Endodermal cell (in vitro differentiated cells): ENCODE measurements around the gene IFNLR1. TPM values are rescaled to one million over a fixed set of nuclear protein-coding genes. Genes with fewer than 3 reads are reported as not detected.

Experiments
- DNase-seq: peaks from one replicate; pipeline ENCODE4 v3.0.0-alpha.2; 2017
- H3K27ac ChIP-seq: 2 replicates; pipeline ENCODE4 v1.5.1; 2013; ENCODE audit warnings: mild to moderate bottlenecking, low read depth, low read length, moderate library complexity
- H3K27me3 ChIP-seq: 2 replicates; pipeline ENCODE4 v1.6.1; 2013; ENCODE audit warnings: mild to moderate bottlenecking, low read length, moderate library complexity; ENCODE audit not compliant: insufficient read depth, control insufficient read depth, poor library complexity, severe bottlenecking
- H3K36me3 ChIP-seq: 2 replicates; pipeline ENCODE4 v1.7.0; 2013; ENCODE audit warnings: mild to moderate bottlenecking, low read length, moderate library complexity; ENCODE audit not compliant: control insufficient read depth, insufficient read depth
- H3K4me1 ChIP-seq: one replicate; pipeline ENCODE4 v1.7.0; 2013; ENCODE audit warnings: low read length; ENCODE audit not compliant: control insufficient read depth, insufficient read depth
- H3K4me3 ChIP-seq: 2 replicates; pipeline ENCODE4 v1.5.1; 2013; ENCODE audit warnings: mild to moderate bottlenecking, low read length, moderate library complexity
- H3K9ac ChIP-seq: 2 replicates; pipeline ENCODE4 v1.6.1; 2013; ENCODE audit warnings: mild to moderate bottlenecking, low read length, moderate library complexity; ENCODE audit not compliant: poor library complexity, severe bottlenecking; ENCODE audit errors: extremely low read depth
- H3K9me3 ChIP-seq: 2 replicates; pipeline ENCODE4 v1.6.1; 2013; ENCODE audit warnings: mild to moderate bottlenecking, low read length, moderate library complexity; ENCODE audit not compliant: control insufficient read depth
- H3K27ac Mint-ChIP-seq: 2 replicates; pipeline ENCODE4 v1.8.0; 2020; ENCODE audit warnings: mixed read lengths
- H3K27me3 Mint-ChIP-seq: 2 replicates; pipeline ENCODE4 v1.8.0; 2021; ENCODE audit warnings: mild to moderate bottlenecking, mixed read lengths; ENCODE audit not compliant: insufficient read depth
- H3K36me3 Mint-ChIP-seq: 2 replicates; pipeline ENCODE4 v1.8.0; 2020; ENCODE audit warnings: low read depth, mixed read lengths
- H3K4me1 Mint-ChIP-seq: 2 replicates; pipeline ENCODE4 v1.8.0; 2020; ENCODE audit warnings: mixed read lengths
- H3K4me3 Mint-ChIP-seq: 2 replicates; pipeline ENCODE4 v1.8.0; 2020; ENCODE audit warnings: mild to moderate bottlenecking, moderate library complexity, mixed read lengths
- H3K9me3 Mint-ChIP-seq: 2 replicates; pipeline ENCODE4 v1.8.0; 2020; ENCODE audit warnings: mild to moderate bottlenecking, mixed read lengths
- CTCF ChIP-seq: fragments of 200-600 bp; sonication (generic); conservative IDR thresholded peaks from 2 replicates; pipeline ENCODE4 v1.5.0; 2021; ENCODE audit warnings: antibody characterized with exemption, mild to moderate bottlenecking
- whole genome bisulfite sequencing, 2 experiments: methylation state at CpG; one replicate each; pipeline versions ENCODE4 v1.1.5 to v1.1.7; 2013; ENCODE audit warnings: missing lambda C conversion rate in 2 of 2, mixed read lengths in 1 of 2; ENCODE audit not compliant: insufficient coverage in 1 of 2, insufficient read length in 1 of 2; 5-methylcytosine and 5-hydroxymethylcytosine counted together
- total RNA-seq, 2 donors: library from RNA; stranded (reverse); fragmentation: NEBNext Ultra II Directional in 1 of 2; extraction: Animal tissue kit (Norgen Biotek cat#: 25700) in 1 of 2; gene quantifications; 2 replicates in 1 of 2; 3 replicates in 1 of 2; pipeline ENCODE4 v1.2.1, GENCODE V29; 2021

Gene IFNLR1
- total RNA-seq, 2 donors from 2014 or later, result 12.1 to 13.0 TPM

GRCh38 chr1:24206516-24207394 is 19.7 kb upstream of the IFNLR1 start:
- Mint-ChIP-seq H3K4me1 (no peaks in the 10 kb centered on the region), H3K27ac (no peak overlapping the region), H3K27me3 (no peaks in the 10 kb centered on the region), H3K36me3 (no peaks in the 10 kb centered on the region), H3K9me3 (peaks cover 2% of the 10 kb centered on the region), H3K4me3 (no peak overlapping the region)
- TF ChIP-seq CTCF, result no peak
- 78 to 89% methylated on average over 5 to 10 of the region's 12 CpGs for WGBS, 2 experiments
- Histone ChIP-seq H3K4me1 (no peaks in the 10 kb centered on the region), H3K27me3 (no peaks in the 10 kb centered on the region), H3K9me3 (peaks cover under 1% of the 10 kb centered on the region), H3K4me3 (no peak overlapping the region), H3K27ac (no peak overlapping the region), H3K9ac (no peak overlapping the region), H3K36me3 (no peaks in the 10 kb centered on the region)
- DNase-seq, result no peak

- Histone ChIP-seq H3K27me3 (no peaks in the 10 kb centered on the region), H3K4me1 (no peaks in the 10 kb centered on the region), H3K9me3 (no peaks in the 10 kb centered on the region), H3K36me3 (no peaks in the 10 kb centered on the region), H3K27ac (no peak overlapping the region), H3K9ac (no peak overlapping the region), H3K4me3 (no peak overlapping the region)
- 85% methylated on average over 12 of the region's 12 CpGs; no CpG with 5 or more reads in 1 of the 2 experiments for WGBS, 2 experiments
- H3K27me3 Mint-ChIP-seq, result no peaks in the 10 kb centered on the region
- TF ChIP-seq CTCF, result no peak
- no peaks in the 10 kb centered on the region for H3K36me3 Mint-ChIP-seq
- DNase-seq, result no peak
- H3K9me3 Mint-ChIP-seq, result no peaks in the 10 kb centered on the region
- no peak overlapping the region for H3K4me3 Mint-ChIP-seq
- H3K27ac Mint-ChIP-seq, result no peak overlapping the region
- H3K4me1 Mint-ChIP-seq, result no peaks in the 10 kb centered on the region
These were observed 19.0 kb upstream of the IFNLR1 start for GRCh38 chr1:24206083-24206464.

- no peaks in the 10 kb centered on the region for H3K9me3 ChIP-seq
- no peak for DNase-seq
- TF ChIP-seq CTCF, result no peak
- H3K4me3 ChIP-seq, result no peak overlapping the region
- no peaks in the 10 kb centered on the region for H3K36me3 ChIP-seq
- Mint-ChIP-seq H3K9me3 (no peaks in the 10 kb centered on the region), H3K4me1 (no peaks in the 10 kb centered on the region), H3K27me3 (no peaks in the 10 kb centered on the region), H3K36me3 (no peaks in the 10 kb centered on the region), H3K4me3 (no peak overlapping the region), H3K27ac (no peak overlapping the region)
- no peaks in the 10 kb centered on the region for H3K4me1 ChIP-seq
- H3K27me3 ChIP-seq, result no peaks in the 10 kb centered on the region
- H3K27ac ChIP-seq, result no peak overlapping the region
- H3K9ac ChIP-seq, result no peak overlapping the region
- WGBS, 2 experiments, result 80 to 88% methylated on average over 8 of the region's 8 CpGs
These were observed 18.4 kb upstream of the IFNLR1 start for GRCh38 chr1:24205345-24206082.
